GM21367 (cell line): ENCODE results near the gene DHRS12.

Experiments
- ATAC-seq: cut with Tn5 transposase; IDR thresholded peaks from one replicate; pipeline ENCODE4 v1.9.1; 2021; ENCODE audit not compliant: unreplicated experiment

Gene DHRS12

DNA sequence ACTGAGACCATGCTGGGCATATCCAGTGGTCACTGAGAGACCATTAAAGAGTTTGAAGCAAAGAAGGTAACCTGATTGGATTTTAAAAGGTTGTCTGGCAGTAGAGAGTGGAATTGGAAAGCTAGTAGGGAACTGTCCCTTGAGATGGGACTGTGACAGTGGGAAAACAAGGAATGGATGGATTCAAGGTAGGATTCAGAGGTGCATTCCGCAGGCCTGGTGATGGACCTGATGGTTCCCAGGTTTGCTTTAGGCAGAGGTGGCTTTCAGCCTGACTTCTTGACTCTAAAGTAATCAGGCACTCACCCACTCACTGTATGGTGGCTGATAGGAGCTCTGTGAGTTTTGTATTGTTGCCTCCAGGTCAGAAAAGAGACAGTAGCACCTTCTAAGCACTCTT lies 73.0 kb downstream of the DHRS12 start:
- ATAC-seq, result no peak

DNA sequence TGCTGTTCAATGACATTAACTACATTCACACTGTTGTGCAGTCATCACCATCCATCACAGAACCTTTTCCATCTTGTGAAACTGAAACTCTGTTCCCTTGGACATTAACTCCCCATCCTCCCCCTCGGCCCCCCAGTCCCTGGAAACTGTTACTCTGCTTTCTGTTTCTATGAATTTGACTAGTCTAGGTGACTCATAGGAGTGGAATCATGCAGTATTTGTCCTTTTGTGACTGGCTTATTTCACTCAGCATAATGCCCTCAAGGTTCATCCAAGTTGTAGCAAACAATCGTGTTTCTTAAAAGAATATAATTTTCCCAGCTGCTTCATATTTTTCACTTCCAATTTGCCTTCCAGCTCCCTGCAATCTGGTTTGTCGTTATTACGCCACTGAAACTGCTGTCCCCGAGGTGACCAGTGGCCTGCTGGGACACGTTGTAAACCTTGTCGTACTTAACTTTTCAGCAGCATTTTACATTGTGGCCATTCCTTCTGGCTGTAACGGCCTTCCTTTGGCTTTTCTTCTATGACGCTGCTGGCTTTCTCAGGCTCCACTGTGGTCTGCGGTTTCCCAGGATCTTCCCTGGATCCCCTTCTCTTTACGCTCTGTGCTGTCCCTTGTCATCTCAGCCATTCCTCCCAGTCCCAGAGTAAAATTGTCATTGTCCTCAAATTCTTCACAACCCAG lies 74.0 kb downstream of the DHRS12 start:
- no peak for ATAC-seq

DNA sequence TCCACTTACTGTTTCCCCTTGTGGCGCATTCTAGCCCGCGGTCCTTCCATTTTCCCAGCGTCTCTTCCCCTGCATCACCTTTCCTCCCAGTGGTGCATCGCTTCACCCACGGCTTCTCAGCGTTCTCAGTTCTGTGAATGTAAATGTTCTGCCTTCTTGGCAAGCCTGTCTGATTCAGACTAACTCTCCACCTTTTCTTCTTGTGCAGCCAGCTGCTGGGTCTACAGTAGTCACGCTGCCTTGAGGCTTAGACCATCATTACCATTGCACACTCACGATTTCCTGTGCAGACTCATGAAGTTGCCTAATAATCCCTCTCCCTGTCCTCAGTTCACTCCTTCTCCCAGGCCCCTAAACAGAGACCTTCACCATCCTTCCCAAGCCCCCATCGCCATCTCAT lies 75.0 kb downstream of the DHRS12 start:
- no peak for ATAC-seq

DNA sequence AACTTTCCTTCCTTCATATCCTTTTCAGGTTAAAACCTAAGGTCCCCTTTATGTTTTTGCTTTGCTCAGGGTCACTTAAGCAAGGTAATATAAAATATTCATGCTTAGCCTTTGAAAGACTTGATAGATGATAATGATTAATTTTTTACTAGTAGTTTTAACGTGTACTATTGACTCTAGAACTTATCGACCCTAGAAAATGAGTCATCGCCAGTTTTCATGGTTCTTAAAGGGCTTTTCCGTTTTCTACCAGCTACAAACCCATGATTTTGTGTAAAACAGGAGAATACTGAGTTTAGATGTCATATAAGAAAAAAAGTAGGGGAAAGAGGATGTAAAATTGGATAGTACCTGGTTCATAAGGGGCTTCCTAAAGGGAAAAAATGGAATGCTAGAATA lies 75.7 kb downstream of the DHRS12 start:
- no peak for ATAC-seq

DNA sequence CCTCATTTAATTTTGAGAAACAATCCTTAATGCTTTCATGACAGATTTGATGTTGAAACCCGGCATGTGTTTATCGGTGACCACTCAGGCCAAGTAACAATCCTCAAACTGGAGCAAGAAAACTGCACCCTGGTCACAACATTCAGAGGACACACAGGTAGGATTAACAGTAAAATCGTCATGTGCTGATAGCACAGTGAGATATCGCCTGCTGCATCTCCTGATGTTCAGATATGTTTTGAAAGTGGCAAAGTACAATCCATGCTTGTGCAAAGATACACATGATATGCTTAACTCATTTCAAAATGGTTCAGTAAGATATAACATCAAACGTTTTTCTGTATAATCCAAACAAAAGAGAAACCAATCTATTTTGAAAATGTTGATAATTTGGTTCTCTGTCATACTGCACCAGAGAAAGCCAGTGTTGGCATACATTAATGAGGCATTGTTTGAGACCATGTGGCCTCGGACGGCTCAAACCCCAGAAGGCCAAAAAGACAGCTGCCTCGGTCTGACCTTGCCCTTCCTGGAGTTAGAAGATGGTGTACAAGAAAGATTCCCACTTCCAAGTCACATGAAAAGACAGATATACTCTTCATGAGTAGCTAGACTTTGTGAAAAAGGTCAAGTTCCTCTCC lies 76.2 kb downstream of the DHRS12 start:
- ATAC-seq, result no peak

DNA sequence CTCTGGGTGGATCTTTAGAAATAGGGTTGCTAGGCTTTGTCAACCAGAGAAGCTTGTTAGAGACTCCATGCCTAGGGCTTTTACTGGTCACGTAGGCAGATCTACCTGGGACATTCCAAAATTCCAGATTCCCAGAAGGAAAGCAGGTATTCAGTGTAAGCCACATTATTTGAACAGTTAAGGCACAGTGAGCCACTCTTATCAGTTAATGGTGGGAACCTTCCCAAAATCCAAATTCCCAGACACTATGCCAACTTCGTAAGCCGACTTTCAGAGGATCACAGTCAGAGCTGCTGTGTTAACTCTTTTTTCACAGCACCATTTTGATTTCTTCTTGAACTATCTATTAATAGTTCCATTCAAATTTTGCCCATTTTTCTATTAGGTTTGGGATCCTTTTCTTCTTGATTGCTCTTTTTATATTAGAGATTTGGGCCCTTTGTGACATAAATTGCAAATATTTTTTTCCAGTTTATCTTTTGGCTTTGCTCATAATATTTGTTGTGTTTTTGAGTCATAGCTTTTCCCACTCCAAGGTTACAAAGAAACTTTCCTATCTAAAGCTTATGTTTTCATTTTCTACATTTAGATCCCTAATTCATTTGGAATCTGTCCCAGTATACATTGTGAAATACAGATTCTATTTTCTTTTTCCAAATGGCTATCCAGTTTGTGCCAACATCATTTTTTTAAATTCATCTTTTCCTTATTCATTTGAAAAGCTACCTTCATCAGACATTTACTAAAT lies 77.3 kb downstream of the DHRS12 start:
- ATAC-seq, result no peak

DNA sequence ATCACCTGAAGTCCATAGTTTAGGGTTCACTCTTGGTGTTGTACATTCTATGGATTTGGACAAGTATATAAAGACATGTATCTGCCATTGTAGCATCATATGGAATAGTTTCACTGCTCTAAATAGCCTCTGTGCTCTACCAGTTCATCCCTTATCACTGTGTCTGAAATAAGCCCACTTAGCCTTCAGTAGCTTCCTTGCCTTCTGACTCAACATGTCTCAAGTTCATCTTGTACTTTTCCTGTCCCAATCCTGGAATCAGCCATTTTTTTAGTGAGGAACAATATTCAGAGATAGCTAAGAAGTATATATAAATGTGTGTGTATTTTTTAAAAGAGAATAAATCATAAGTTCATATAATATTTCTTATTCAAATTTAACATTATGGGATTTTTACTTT lies 79.2 kb downstream of the DHRS12 start:
- ATAC-seq, result no peak

DNA sequence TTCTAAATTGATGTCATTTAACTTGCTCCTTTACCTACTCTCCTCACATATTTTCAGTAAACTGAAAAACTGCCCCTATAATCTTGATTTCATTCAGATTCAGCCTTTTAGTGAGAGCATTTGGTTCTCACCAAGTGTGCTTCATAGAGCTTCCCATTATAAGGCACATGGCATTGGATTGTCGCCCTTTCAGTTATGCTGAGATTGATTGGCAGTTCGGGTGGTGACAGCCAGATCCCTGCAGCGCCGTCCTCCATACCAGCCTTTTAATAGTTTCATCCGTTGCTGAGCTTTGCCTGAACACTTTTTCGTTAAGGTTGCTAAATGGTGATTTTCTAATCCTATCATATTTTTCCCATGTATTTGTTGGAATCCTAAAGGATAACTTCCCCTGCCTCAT lies 80.4 kb downstream of the DHRS12 start:
- no peak for ATAC-seq

DNA sequence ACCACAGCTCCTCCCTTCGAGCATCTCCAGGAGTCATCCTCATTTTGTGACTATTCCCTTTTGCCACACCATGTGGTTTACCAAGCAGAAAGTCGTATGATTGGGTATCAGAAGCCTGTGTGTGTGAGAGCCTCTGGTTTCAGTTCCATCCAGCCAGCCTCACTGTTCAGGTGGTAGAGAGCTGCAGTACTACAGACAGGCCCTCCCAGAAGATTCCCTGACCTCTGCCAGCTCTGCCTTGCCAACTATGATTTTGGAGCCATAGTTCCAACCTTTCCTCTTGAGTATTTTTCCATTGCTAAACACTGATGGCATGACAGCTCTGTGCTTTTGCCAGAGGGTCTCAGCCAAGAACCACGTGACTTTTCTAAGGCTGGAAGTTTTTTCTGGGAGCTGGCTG lies 82.5 kb downstream of the DHRS12 start:
- ATAC-seq, result peak; percentile 92

DNA sequence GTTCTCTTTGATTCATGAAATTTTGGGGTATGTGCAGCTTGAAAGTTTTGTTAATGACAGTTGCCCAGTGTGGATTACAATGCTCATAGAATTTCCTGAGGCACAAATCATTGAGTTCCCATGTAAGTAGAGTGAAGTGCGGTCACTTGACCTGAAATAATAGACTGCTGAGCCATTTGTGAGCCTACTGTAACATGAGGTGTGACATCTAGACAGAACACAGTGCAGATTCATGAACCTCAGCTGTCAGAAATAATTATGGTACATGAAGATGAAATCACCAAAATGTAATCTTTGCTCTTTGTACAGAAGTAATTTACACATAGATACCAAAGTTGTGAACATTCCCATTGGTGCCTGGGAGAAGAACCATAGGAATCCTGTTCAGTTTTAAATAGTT lies 84.6 kb downstream of the DHRS12 start:
- no peak for ATAC-seq
